DND-41 (cell line): ENCODE results near the gene PUDP.

Source experiments
- EZH2 ChIP-seq: IDR thresholded peaks from 3 replicates; pipeline ENCODE4 v1.6.1; 2012; ENCODE audit warnings: borderline replicate concordance, low read depth, mild to moderate bottlenecking, moderate library complexity, low read length, inconsistent platforms; ENCODE audit not compliant: severe bottlenecking
- TF ChIP-seq, protein P1 (sequence below): IDR thresholded peaks from 2 replicates; pipeline ENCODE4 v1.5.1; 2012; ENCODE audit warnings: borderline replicate concordance, low read length, moderate library complexity, mild to moderate bottlenecking; ENCODE audit not compliant: poor library complexity, severe bottlenecking; ENCODE audit errors: extremely low read depth

GRCh38 chrX:7143076-7143475 is 4.9 kb downstream of the PUDP start:
- TF ChIP-seq, protein P1, sequence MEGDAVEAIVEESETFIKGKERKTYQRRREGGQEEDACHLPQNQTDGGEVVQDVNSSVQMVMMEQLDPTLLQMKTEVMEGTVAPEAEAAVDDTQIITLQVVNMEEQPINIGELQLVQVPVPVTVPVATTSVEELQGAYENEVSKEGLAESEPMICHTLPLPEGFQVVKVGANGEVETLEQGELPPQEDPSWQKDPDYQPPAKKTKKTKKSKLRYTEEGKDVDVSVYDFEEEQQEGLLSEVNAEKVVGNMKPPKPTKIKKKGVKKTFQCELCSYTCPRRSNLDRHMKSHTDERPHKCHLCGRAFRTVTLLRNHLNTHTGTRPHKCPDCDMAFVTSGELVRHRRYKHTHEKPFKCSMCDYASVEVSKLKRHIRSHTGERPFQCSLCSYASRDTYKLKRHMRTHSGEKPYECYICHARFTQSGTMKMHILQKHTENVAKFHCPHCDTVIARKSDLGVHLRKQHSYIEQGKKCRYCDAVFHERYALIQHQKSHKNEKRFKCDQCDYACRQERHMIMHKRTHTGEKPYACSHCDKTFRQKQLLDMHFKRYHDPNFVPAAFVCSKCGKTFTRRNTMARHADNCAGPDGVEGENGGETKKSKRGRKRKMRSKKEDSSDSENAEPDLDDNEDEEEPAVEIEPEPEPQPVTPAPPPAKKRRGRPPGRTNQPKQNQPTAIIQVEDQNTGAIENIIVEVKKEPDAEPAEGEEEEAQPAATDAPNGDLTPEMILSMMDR: no peak
- no peak for TF ChIP-seq EZH2
